Lower leg skin (tissue), 4 donors: ENCODE data around the gene BACE1-AS. TPM values are rescaled to one million over a fixed set of nuclear protein-coding genes. Genes with fewer than 3 reads are reported as not detected.

Source experiments
- DNase-seq, 2 donors: peaks; one replicate each; pipeline ENCODE4 v3.0.0-alpha.2; 2019; ENCODE audit warnings: low spot score in 2 of 2
- H3K4me3 ChIP-seq: fragments of 200-600 bp; sonication (generic); 2 replicates; pipeline ENCODE4 v1.5.1; 2017; ENCODE audit warnings: mild to moderate bottlenecking, low read depth; ENCODE audit not compliant: poor library complexity, severe bottlenecking
- CTCF ChIP-seq, 3 donors: fragments of 450-650 bp; IDR thresholded peaks; one replicate each; pipeline ENCODE4 v1.5.1; 2016; ENCODE audit warnings: antibody characterized with exemption in 3 of 3, mild to moderate bottlenecking in 3 of 3, moderate library complexity in 2 of 3
- POLR2A ChIP-seq, 2 donors: fragments of 450-650 bp; IDR thresholded peaks; one replicate each; pipeline ENCODE4 v1.6.1; 2016 to 2017; ENCODE audit warnings: antibody characterized with exemption in 2 of 2, mild to moderate bottlenecking in 1 of 2, moderate library complexity in 1 of 2
- WGBS, 2 donors: methylation state at CpG; one replicate each; pipeline ENCODE4 v1.1.5; 2018; 5-methylcytosine and 5-hydroxymethylcytosine counted together
- intact Hi-C: fragments of 100-400 bp; cut with DNase I; formaldehyde crosslinking; loops from one replicate; pipeline ENCODE4 v1.15.0; 2023; ENCODE audit warnings: low total_unique reads
- total RNA-seq, 4 donors: library from RNA; depleted of rRNA; stranded (reverse); fragments of >200 nt; gene quantifications; one replicate each; pipeline ENCODE4 v1.1.0, GENCODE V29; 2016

BACE1-AS gene
- total RNA-seq, 4 donors from 2014 or later, result 2.7 to 5.8 (median 4.2) TPM

GRCh38 chr11:117273550-117274289 is 17.4 kb upstream of the BACE1-AS start:
- DNase-seq, result no peak
- no peak overlapping the region for H3K4me3 ChIP-seq
- TF ChIP-seq CTCF (IDR thresholded peaks at IDR 0.05) (no peak), POLR2A (IDR thresholded peaks at IDR 0.05) (no peak)
- 89 to 91% methylated on average over 9 of the region's 9 CpGs for WGBS, 2 donors
- intact Hi-C loops, result no loop called here

GRCh38 chr11:117278347-117278746 is 12.8 kb upstream of the BACE1-AS start:
- intact Hi-C loops, result no loop called here
- no peak overlapping the region for H3K4me3 ChIP-seq
- 88 to 92% methylated on average over 2 of the region's 2 CpGs for whole genome bisulfite sequencing, 2 donors
- DNase-seq, result no peak
- TF ChIP-seq POLR2A (IDR thresholded peaks at IDR 0.05) (no peak), CTCF (IDR thresholded peaks at IDR 0.05) (no peak)

GRCh38 chr11:117279711-117280376 is 11.3 kb upstream of the BACE1-AS start:
- no peak overlapping the region for H3K4me3 ChIP-seq
- TF ChIP-seq POLR2A (IDR thresholded peaks at IDR 0.05) (no peak), CTCF (IDR thresholded peaks at IDR 0.05) (no peak)
- WGBS, 2 donors, result 81% methylated on average over 4 of the region's 4 CpGs
- DNase-seq, result no peak
- intact Hi-C loops, result no loop called here

- no peak for TF ChIP-seq POLR2A (IDR thresholded peaks at IDR 0.05)
- TF ChIP-seq CTCF (IDR thresholded peaks at IDR 0.05), result no peak
- DNase-seq, result peak in 1 of 2 donors; percentile 13
- H3K4me3 ChIP-seq, result no peak overlapping the region
- WGBS, 2 donors, result 79% methylated on average over 6 of the region's 6 CpGs
- intact Hi-C loops, result no loop called here
Observed at GRCh38 chr11:117281159-117281558, 10.0 kb upstream of the BACE1-AS start.

- DNase-seq, result no peak
- H3K4me3 ChIP-seq, result no peak overlapping the region
- WGBS, 2 donors, result 93 to 96% methylated on average over 7 of the region's 7 CpGs
- intact Hi-C loops, result no loop called here
- no peak for TF ChIP-seq CTCF (IDR thresholded peaks at IDR 0.05)
- TF ChIP-seq POLR2A (IDR thresholded peaks at IDR 0.05), result no peak
Observed at GRCh38 chr11:117281869-117282268, 9.3 kb upstream of the BACE1-AS start.
